ENCODE measurements around the gene CHAD.

Gene CHAD

DNA sequence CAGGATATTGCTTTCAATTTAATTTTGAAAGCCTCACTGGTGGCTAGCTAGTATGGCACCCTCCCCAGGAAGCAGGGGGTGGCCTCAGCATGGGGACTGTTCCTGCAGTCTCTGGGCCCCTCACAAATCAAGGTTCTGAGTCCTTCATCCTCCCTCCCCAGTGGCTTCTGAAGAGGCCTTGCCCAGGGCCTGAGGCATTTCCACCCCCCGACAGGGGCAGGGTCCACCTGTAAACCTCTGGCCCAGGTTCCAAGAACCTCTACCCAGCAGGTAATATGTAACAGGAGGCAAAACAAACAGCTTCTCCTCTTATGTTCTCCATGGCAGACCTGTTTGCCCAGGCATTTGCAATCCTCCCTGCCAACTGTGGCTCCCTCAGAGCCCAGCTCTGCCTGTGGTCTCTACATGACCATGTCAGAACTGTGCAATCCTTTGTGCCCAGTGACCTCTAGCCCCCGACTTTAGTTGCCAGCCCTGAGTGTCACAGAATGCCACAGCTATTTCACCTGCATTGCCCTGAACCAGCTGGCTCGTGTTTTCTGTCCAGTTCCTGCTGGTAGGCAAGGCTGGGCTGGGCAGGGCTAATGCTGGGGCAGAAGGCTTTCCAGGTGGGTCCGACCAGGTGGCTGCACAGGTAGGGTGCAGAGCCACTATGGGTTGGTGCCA is 28.4 kb downstream of the CHAD start:
- TF ChIP-seq ZNF8 (CRISPR knock-in tag; IDR thresholded peaks at IDR 0.05) (no peak), TOX (CRISPR knock-in tag; IDR thresholded peaks at IDR 0.05; ENCODE audit: borderline replicate concordance) (no peak), ZFP30 (CRISPR knock-in tag; IDR thresholded peaks at IDR 0.05) (no peak), ZNF70 (CRISPR knock-in tag; IDR thresholded peaks at IDR 0.05) (no peak), ZNF565 (CRISPR knock-in tag; conservative IDR thresholded peaks at IDR 0.05; ENCODE audit: low read depth) (no peak), RARB (CRISPR knock-in tag; IDR thresholded peaks at IDR 0.05) (no peak), ARNTL (CRISPR knock-in tag; IDR thresholded peaks at IDR 0.05; ENCODE audit: borderline replicate concordance, low read depth) (no peak), TCF4 (CRISPR knock-in tag; IDR thresholded peaks at IDR 0.05; ENCODE audit: borderline replicate concordance) (no peak), ZC3H10 (CRISPR knock-in tag; IDR thresholded peaks at IDR 0.05) (no peak), CSDC2 (CRISPR knock-in tag; IDR thresholded peaks at IDR 0.05) (no peak)
- TF ChIP-seq, protein P1, sequence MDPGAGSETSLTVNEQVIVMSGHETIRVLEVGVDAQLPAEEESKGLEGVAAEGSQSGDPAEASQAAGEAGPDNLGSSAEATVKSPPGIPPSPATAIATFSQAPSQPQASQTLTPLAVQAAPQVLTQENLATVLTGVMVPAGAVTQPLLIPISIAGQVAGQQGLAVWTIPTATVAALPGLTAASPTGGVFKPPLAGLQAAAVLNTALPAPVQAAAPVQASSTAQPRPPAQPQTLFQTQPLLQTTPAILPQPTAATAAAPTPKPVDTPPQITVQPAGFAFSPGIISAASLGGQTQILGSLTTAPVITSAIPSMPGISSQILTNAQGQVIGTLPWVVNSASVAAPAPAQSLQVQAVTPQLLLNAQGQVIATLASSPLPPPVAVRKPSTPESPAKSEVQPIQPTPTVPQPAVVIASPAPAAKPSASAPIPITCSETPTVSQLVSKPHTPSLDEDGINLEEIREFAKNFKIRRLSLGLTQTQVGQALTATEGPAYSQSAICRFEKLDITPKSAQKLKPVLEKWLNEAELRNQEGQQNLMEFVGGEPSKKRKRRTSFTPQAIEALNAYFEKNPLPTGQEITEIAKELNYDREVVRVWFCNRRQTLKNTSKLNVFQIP (CRISPR knock-in tag; IDR thresholded peaks at IDR 0.05; ENCODE audit: borderline replicate concordance, low read depth) = no peak
- TF ChIP-seq, protein P2, sequence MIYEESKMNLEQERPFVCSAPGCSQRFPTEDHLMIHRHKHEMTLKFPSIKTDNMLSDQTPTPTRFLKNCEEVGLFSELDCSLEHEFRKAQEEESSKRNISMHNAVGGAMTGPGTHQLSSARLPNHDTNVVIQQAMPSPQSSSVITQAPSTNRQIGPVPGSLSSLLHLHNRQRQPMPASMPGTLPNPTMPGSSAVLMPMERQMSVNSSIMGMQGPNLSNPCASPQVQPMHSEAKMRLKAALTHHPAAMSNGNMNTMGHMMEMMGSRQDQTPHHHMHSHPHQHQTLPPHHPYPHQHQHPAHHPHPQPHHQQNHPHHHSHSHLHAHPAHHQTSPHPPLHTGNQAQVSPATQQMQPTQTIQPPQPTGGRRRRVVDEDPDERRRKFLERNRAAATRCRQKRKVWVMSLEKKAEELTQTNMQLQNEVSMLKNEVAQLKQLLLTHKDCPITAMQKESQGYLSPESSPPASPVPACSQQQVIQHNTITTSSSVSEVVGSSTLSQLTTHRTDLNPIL (CRISPR knock-in tag; IDR thresholded peaks at IDR 0.05; ENCODE audit: low read depth) = no peak
- ATAC-seq = no peak

DNA sequence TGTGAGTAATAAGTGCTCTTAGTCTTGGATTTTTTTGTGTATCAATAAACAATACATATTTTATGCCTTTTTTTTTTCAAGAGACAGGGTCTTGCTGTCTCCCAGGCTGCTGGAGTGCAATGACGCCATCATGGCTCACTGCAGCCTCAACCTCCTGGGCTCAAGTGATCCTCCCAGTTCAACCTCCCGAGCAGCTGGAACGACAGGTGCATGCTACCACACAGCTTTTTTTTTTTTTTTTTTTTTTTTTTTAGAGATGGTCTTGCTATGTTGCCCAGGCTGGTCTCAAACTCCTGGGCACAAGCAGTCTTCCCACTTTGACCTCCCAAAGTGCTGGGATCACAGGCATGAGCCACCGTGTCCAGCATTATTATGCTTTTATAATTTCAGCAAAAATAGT is 29.7 kb downstream of the CHAD start:
- ATAC-seq = no peak
- TF ChIP-seq SNAI2 (CRISPR knock-in tag; IDR thresholded peaks at IDR 0.05) = no peak
- no peak for TF ChIP-seq ZNF70 (CRISPR knock-in tag; IDR thresholded peaks at IDR 0.05)
- TF ChIP-seq ISL1 (CRISPR knock-in tag; IDR thresholded peaks at IDR 0.05) = no peak
- TF ChIP-seq, protein P3, sequence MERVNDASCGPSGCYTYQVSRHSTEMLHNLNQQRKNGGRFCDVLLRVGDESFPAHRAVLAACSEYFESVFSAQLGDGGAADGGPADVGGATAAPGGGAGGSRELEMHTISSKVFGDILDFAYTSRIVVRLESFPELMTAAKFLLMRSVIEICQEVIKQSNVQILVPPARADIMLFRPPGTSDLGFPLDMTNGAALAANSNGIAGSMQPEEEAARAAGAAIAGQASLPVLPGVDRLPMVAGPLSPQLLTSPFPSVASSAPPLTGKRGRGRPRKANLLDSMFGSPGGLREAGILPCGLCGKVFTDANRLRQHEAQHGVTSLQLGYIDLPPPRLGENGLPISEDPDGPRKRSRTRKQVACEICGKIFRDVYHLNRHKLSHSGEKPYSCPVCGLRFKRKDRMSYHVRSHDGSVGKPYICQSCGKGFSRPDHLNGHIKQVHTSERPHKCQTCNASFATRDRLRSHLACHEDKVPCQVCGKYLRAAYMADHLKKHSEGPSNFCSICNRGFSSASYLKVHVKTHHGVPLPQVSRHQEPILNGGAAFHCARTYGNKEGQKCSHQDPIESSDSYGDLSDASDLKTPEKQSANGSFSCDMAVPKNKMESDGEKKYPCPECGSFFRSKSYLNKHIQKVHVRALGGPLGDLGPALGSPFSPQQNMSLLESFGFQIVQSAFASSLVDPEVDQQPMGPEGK (CRISPR knock-in tag; IDR thresholded peaks at IDR 0.05; ENCODE audit: borderline replicate concordance) = no peak
- TF ChIP-seq PPARA (CRISPR knock-in tag; IDR thresholded peaks at IDR 0.05; ENCODE audit: borderline replicate concordance) = no peak
- TF ChIP-seq ZFP3 (CRISPR knock-in tag; IDR thresholded peaks at IDR 0.05) = no peak
- TF ChIP-seq CSDC2 (CRISPR knock-in tag; IDR thresholded peaks at IDR 0.05) = no peak
- no peak for TF ChIP-seq OSR1 (CRISPR knock-in tag; IDR thresholded peaks at IDR 0.05)
- no peak for TF ChIP-seq ZNF565 (CRISPR knock-in tag; conservative IDR thresholded peaks at IDR 0.05; ENCODE audit: low read depth)
- TF ChIP-seq, protein P1 (CRISPR knock-in tag; IDR thresholded peaks at IDR 0.05; ENCODE audit: borderline replicate concordance, low read depth) = no peak
- no peak for TF ChIP-seq ZFP30 (CRISPR knock-in tag; IDR thresholded peaks at IDR 0.05)
- TF ChIP-seq, protein P4, sequence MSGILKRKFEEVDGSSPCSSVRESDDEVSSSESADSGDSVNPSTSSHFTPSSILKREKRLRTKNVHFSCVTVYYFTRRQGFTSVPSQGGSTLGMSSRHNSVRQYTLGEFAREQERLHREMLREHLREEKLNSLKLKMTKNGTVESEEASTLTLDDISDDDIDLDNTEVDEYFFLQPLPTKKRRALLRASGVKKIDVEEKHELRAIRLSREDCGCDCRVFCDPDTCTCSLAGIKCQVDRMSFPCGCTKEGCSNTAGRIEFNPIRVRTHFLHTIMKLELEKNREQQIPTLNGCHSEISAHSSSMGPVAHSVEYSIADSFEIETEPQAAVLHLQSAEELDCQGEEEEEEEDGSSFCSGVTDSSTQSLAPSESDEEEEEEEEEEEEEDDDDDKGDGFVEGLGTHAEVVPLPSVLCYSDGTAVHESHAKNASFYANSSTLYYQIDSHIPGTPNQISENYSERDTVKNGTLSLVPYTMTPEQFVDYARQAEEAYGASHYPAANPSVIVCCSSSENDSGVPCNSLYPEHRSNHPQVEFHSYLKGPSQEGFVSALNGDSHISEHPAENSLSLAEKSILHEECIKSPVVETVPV (CRISPR knock-in tag; IDR thresholded peaks at IDR 0.05) = no peak
- no peak for TF ChIP-seq ZNF8 (CRISPR knock-in tag; IDR thresholded peaks at IDR 0.05)
- TF ChIP-seq ESRRG (CRISPR knock-in tag; IDR thresholded peaks at IDR 0.05) = no peak
- TF ChIP-seq, protein P2 (CRISPR knock-in tag; IDR thresholded peaks at IDR 0.05; ENCODE audit: low read depth) = no peak
- TF ChIP-seq BACH2 (CRISPR knock-in tag; IDR thresholded peaks at IDR 0.05; ENCODE audit: borderline replicate concordance) = no peak
- no peak for TF ChIP-seq ZC3H10 (CRISPR knock-in tag; IDR thresholded peaks at IDR 0.05)
- TF ChIP-seq RARB (CRISPR knock-in tag; IDR thresholded peaks at IDR 0.05) = no peak

Measured in SK-N-SH treated with all-trans-retinoic acid at 6 μM for 48 hours (cell line).